GM12878 (cell line): Measurements from ENCODE around the gene ITGAL. TPM values are rescaled to one million over a fixed set of nuclear protein-coding genes. Genes with fewer than 3 reads are reported as not detected.

Experiments used
- BACH1 ChIP-seq: fragments of 450-650 bp; IDR thresholded peaks from 2 replicates; pipeline ENCODE4 v1.6.1; 2017; ENCODE audit warnings: mild to moderate bottlenecking, borderline replicate concordance
- BCL11A ChIP-seq: IDR thresholded peaks from 2 replicates; pipeline ENCODE4 v1.6.1; 2011; ENCODE audit warnings: low read depth, low read length
- FOXK2 ChIP-seq: fragments of 450-650 bp; IDR thresholded peaks from 2 replicates; pipeline ENCODE4 v1.6.1; 2017; ENCODE audit warnings: mild to moderate bottlenecking, moderate library complexity
- GABPA ChIP-seq: IDR thresholded peaks from 2 replicates; pipeline ENCODE4 v1.6.1; 2014; ENCODE audit warnings: antibody characterized with exemption, low read depth, mild to moderate bottlenecking, inconsistent platforms
- NR2C1 ChIP-seq: fragments of 450-650 bp; IDR thresholded peaks from 2 replicates; pipeline ENCODE4 v1.6.1; 2017; ENCODE audit warnings: antibody characterized with exemption, mild to moderate bottlenecking, moderate library complexity
- PAX8 ChIP-seq: fragments of 450-650 bp; IDR thresholded peaks from 2 replicates; pipeline ENCODE4 v1.6.1; 2017; ENCODE audit warnings: mild to moderate bottlenecking, moderate library complexity
- PML ChIP-seq: IDR thresholded peaks from 2 replicates; pipeline ENCODE4 v1.6.1; 2012; ENCODE audit warnings: low read length, inconsistent platforms
- RFX5 ChIP-seq: IDR thresholded peaks from 2 replicates; pipeline ENCODE4 v1.6.1; 2011; ENCODE audit warnings: low read depth, low read length, improper control_type of control experiment
- RUNX3 ChIP-seq: IDR thresholded peaks from 2 replicates; pipeline ENCODE4 v1.6.1; 2012; ENCODE audit warnings: low read length, inconsistent platforms
- SMC3 ChIP-seq: IDR thresholded peaks from 2 replicates; pipeline ENCODE4 v1.6.1; 2011; ENCODE audit warnings: low read length, improper control_type of control experiment, borderline replicate concordance
- SREBF1 ChIP-seq: IDR thresholded peaks from 2 replicates; pipeline ENCODE4 v1.6.1; 2012; ENCODE audit warnings: mild to moderate bottlenecking, low read length
- SUPT20H ChIP-seq: IDR thresholded peaks from 2 replicates; pipeline ENCODE4 v1.6.1; 2011; ENCODE audit warnings: low read depth, mild to moderate bottlenecking, low read length, moderate library complexity, borderline replicate concordance; ENCODE audit not compliant: control insufficient read depth
- TARDBP ChIP-seq: IDR thresholded peaks from 2 replicates; pipeline ENCODE4 v1.6.1; 2016; ENCODE audit warnings: borderline replicate concordance
- ZNF24 ChIP-seq: fragments of 450-650 bp; IDR thresholded peaks from 2 replicates; pipeline ENCODE4 v1.6.1; 2017; ENCODE audit warnings: antibody characterized with exemption, mild to moderate bottlenecking
- polyA plus RNA-seq, 11 experiments: library from polyadenylated mRNA; depleted of rRNA in 4 of 11; unstranded in 6 of 11; stranded (reverse) in 5 of 11; fragments of >200 nt; fragmentation: Nextera tagmentation in 4 of 11; fragmentation: Illumina TruSeq in 1 of 11; extraction: Ambion mirVana in 4 of 11; extraction: Trizol in 1 of 11; gene quantifications; 1 replicate in 1 of 11; 2 replicates in 10 of 11; pipeline versions ENCODE4 v1.2.1 to v1.2.3, GENCODE V29; 2011 to 2016; ENCODE audit warnings: inconsistent platforms in 2 of 11, missing spikeins in 2 of 11, low read depth in 1 of 11
- total RNA-seq, 4 experiments: library from RNA; depleted of rRNA in 3 of 4; stranded (reverse); fragments of >200 nt in 3 of 4; fragmentation: Illumina TruSeq in 1 of 4; extraction: Trizol in 1 of 4; gene quantifications; 2 replicates each; pipeline versions ENCODE4 v1.2.1 to v1.2.3, GENCODE V29; 2013 to 2021
- TF ChIP-seq, protein P1 (sequence below): fragments of 450-650 bp; IDR thresholded peaks from 2 replicates; pipeline ENCODE4 v1.6.1; 2018; ENCODE audit warnings: borderline replicate concordance, mild to moderate bottlenecking; ENCODE audit not compliant: partially characterized antibody
- TF ChIP-seq, protein P2 (sequence below): fragments of 450-650 bp; formaldehyde crosslinking; IDR thresholded peaks from 2 replicates; pipeline ENCODE4 v1.4.0; 2022; ENCODE audit warnings: mild to moderate bottlenecking, moderate library complexity
- TF ChIP-seq, protein P3 (sequence below): IDR thresholded peaks from 2 replicates; pipeline ENCODE4 v1.6.1; 2012; ENCODE audit warnings: low read depth, low read length, improper control_type of control experiment
- TF ChIP-seq, protein P4 (sequence below): fragments of 450-650 bp; IDR thresholded peaks from 2 replicates; pipeline ENCODE4 v1.6.1; 2017; ENCODE audit warnings: low read depth, mild to moderate bottlenecking, moderate library complexity
- TF ChIP-seq, protein P5 (sequence below): IDR thresholded peaks from 2 replicates; pipeline ENCODE4 v1.6.1; 2012; ENCODE audit warnings: low read length, inconsistent platforms

Gene ITGAL
- total and polyA plus RNA-seq, 10 of the 15 experiments (the other 5 are each of a cell fraction or from before 2014, with no cell fraction given) = 10.7 to 170 (median 96.9) TPM

DNA sequence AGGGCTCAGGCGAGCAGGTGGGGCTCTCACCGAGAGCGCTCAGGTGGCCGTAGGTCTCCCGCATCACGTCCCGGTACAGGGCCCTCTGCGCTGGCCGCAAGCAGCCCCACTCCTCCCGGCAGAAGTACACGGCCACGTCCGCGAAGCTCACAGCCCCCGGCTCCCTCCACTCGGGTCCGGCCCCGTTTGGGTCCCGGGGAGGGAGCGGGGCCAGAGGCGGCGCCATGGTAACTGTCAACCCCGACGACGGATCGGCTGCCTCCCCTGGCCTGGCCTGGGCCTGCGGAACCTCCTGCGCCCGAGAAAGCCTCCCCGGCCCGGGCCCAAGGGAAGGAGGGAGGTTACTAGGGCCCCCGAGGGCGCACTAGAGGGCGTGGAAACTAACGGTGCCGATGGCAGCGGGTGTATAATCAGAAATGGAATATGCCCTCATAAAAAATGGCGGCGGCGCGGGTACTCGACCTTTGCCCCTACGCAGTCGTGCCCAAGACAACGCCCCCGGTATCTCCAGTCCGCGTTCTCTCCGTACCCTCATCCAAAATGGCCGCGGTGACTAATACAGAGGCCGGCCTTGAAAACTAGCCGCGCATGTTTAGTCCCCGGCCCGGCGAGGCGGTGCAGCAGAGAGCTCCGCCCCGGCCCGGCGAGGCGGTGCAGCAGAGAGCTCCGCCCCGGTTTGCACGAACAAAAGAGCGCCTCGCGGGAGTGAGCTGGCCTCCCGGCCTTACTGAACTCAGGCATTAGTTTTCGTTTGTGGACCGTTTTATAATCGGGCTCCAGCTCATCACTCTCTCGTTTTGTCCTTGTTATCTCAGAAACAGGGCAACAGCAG lies 85.6 kb downstream of the ITGAL start, which contains the start of gene ZNF764 (continued):
- peak; percentile 79 for TF ChIP-seq SREBF1
- TF ChIP-seq, protein P1, sequence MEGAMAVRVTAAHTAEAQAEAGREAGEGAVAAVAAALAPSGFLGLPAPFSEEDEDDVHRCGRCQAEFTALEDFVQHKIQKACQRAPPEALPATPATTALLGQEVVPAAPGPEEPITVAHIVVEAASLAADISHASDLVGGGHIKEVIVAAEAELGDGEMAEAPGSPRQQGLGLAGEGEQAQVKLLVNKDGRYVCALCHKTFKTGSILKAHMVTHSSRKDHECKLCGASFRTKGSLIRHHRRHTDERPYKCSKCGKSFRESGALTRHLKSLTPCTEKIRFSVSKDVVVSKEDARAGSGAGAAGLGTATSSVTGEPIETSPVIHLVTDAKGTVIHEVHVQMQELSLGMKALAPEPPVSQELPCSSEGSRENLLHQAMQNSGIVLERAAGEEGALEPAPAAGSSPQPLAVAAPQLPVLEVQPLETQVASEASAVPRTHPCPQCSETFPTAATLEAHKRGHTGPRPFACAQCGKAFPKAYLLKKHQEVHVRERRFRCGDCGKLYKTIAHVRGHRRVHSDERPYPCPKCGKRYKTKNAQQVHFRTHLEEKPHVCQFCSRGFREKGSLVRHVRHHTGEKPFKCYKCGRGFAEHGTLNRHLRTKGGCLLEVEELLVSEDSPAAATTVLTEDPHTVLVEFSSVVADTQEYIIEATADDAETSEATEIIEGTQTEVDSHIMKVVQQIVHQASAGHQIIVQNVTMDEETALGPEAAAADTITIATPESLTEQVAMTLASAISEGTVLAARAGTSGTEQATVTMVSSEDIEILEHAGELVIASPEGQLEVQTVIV = no peak
- no peak for TF ChIP-seq SUPT20H
- no peak; the same call in 1 of the 2 replicates for TF ChIP-seq TARDBP
- no peak for TF ChIP-seq PAX8
- TF ChIP-seq ZNF24 = no peak
- TF ChIP-seq RFX5 = no peak
- 0 out of 2 replicates have a peak, but pooled peaks have one; percentile 43 for TF ChIP-seq RUNX3
- TF ChIP-seq, protein P2, sequence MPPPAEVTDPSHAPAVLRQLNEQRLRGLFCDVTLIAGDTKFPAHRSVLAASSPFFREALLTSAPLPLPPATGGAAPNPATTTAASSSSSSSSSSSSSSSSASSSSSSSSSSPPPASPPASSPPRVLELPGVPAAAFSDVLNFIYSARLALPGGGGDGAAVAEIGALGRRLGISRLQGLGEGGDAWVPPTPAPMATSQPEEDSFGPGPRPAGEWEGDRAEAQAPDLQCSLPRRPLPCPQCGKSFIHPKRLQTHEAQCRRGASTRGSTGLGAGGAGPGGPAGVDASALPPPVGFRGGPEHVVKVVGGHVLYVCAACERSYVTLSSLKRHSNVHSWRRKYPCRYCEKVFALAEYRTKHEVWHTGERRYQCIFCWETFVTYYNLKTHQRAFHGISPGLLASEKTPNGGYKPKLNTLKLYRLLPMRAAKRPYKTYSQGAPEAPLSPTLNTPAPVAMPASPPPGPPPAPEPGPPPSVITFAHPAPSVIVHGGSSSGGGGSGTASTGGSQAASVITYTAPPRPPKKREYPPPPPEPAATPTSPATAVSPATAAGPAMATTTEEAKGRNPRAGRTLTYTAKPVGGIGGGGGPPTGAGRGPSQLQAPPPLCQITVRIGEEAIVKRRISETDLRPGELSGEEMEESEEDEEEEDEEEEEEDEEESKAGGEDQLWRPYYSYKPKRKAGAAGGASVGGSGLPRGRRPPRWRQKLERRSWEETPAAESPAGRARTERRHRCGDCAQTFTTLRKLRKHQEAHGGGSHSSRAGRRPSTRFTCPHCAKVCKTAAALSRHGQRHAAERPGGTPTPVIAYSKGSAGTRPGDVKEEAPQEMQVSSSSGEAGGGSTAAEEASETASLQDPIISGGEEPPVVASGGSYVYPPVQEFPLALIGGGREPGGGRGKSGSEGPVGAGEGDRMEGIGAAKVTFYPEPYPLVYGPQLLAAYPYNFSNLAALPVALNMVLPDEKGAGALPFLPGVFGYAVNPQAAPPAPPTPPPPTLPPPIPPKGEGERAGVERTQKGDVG (CRISPR knock-in tag) = no peak
- TF ChIP-seq FOXK2 = no peak
- TF ChIP-seq, protein P3, sequence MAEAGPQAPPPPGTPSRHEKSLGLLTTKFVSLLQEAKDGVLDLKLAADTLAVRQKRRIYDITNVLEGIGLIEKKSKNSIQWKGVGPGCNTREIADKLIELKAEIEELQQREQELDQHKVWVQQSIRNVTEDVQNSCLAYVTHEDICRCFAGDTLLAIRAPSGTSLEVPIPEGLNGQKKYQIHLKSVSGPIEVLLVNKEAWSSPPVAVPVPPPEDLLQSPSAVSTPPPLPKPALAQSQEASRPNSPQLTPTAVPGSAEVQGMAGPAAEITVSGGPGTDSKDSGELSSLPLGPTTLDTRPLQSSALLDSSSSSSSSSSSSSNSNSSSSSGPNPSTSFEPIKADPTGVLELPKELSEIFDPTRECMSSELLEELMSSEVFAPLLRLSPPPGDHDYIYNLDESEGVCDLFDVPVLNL = 0 out of 2 replicates have a peak, but pooled peaks have one; percentile 12
- peak; percentile 51; the same call in 1 of the 2 replicates for TF ChIP-seq GABPA
- no peak for TF ChIP-seq BCL11A
- TF ChIP-seq PML = no peak; the same call in 1 of the 2 replicates
- no peak; the same call in 1 of the 2 replicates for TF ChIP-seq SMC3
- TF ChIP-seq, protein P4, sequence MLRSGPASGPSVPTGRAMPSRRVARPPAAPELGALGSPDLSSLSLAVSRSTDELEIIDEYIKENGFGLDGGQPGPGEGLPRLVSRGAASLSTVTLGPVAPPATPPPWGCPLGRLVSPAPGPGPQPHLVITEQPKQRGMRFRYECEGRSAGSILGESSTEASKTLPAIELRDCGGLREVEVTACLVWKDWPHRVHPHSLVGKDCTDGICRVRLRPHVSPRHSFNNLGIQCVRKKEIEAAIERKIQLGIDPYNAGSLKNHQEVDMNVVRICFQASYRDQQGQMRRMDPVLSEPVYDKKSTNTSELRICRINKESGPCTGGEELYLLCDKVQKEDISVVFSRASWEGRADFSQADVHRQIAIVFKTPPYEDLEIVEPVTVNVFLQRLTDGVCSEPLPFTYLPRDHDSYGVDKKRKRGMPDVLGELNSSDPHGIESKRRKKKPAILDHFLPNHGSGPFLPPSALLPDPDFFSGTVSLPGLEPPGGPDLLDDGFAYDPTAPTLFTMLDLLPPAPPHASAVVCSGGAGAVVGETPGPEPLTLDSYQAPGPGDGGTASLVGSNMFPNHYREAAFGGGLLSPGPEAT = peak; percentile 49; the same call in 1 of the 2 replicates
- TF ChIP-seq NR2C1 = peak; percentile 99
- TF ChIP-seq BACH1 = 0 out of 2 replicates have a peak, but pooled peaks have one; percentile 9
- TF ChIP-seq, protein P5, sequence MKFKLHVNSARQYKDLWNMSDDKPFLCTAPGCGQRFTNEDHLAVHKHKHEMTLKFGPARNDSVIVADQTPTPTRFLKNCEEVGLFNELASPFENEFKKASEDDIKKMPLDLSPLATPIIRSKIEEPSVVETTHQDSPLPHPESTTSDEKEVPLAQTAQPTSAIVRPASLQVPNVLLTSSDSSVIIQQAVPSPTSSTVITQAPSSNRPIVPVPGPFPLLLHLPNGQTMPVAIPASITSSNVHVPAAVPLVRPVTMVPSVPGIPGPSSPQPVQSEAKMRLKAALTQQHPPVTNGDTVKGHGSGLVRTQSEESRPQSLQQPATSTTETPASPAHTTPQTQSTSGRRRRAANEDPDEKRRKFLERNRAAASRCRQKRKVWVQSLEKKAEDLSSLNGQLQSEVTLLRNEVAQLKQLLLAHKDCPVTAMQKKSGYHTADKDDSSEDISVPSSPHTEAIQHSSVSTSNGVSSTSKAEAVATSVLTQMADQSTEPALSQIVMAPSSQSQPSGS = no peak
